HG03354 (cell line): Measurements from ENCODE around the gene CFAP46.
"Not testable (repeated sequence)": the region's sequence is repeated elsewhere in the genome, so short reads cannot be mapped to it uniquely, and the experiment has no call there.

Experiments
- ATAC-seq: cut with Tn5 transposase; IDR thresholded peaks from one replicate; pipeline ENCODE4 v1.9.1; 2021; ENCODE audit warnings: mild to moderate bottlenecking; ENCODE audit not compliant: unreplicated experiment, poor library complexity, severe bottlenecking

The CFAP46 gene

DNA sequence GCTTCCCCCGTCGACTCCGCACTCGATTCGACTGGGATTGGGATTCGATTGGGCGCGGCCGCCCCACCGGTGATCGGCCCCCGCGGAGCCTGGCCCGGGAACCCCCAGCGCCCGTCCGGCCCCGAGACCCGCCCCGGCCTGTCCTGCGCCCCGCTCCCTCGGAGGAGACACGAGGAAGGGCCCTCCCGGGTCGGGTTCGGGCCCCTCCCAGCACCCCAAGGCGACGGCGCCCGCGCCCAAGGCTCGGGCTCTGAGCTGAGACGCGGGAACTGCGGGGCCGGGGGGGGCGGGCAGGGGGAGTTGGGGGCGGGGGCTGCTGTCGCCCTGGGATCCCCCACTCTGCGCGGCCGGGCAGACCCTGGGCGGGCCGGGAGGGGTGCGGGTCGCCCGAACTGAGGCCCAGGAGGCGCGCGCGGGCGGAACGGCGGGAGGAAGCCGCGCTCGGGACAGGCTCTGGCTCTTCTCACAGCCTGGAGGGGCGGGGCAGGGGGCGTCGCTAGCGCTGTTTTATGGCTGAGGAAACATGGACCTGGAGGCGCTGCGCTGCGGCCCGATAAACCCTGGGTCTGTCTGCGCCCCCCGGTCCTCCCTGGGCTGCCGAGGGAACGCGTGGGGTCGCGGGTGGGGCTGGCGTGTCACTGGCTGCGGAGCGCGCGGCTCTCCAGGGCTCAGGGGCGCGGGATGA lies 154.7 kb downstream of the CFAP46 start:
- no peak for ATAC-seq

GRCh38 chr10:132786884-132787494 lies 155.4 kb downstream of the CFAP46 start:
- no peak for ATAC-seq

DNA sequence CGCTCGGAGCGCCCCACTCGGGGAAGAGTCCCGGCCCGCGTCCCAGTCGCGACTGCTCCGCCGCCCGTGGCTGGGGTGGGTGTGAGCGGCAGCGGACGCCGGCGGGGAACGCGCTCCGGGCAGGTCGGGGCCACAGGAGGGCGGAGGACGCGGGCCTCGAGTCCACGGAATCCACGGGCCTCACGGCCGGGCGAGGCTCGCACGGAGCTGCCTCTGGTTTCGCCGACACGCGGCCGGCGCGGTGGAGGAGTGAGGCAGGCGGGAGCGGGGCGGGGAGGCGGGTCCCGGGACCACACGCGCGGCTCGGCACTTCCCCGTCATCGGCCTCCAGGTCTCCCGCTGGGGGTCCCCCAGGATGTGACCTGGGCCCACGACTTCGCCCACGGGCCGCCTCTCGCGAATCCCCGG lies 155.9 kb downstream of the CFAP46 start:
- no peak for ATAC-seq

DNA sequence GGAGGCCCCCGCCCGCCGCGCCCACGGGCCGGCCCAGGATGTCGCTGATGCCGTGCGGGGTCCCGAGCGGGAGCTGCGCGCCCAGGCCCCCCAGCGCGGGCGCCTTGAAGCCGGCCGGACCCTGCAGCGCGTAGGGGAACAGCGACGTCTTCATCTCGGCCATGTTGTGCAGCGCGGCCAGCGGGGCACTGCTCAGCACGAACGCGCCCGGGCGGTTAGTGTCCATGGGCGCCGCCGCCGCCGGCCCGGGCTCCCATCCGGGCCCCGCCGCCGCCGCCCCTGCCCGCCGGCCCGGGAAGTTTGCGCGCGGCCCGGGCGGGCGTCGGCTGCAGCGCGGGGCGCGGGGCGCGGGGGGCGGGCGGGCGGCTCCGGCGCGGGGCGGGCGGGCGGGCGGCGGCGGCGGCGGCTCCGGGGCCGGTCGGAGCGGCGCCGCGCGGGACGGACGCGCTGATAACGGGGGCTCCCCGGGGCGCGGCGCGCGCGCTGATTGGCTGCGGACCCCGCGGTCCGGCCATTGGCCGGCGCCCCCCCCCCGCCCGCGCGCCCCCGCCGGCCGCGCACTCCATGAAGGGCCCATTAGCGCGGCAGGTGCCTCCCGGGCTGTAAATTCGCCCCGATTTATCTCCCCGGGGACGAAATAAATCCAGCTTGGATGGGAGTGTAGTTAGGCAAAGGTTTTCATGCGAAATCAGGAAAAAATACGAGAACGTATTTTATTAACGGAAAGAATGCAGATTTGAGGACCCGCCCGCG lies 156.5 kb downstream of the CFAP46 start, which contains the start of gene NKX6-2:
Gene NKX6-2, minus strand, starts transcription at position 425 of the 753 bp plus-strand sequence. Its CDS starts 199 bp downstream, at position 226.
- ATAC-seq, result no peak

- ATAC-seq, result no peak
Observed at GRCh38 chr10:132784866-132785722, 157.3 kb downstream of the CFAP46 start.

- no peak for ATAC-seq
Observed at GRCh38 chr10:132783940-132784865, 158.2 kb downstream of the CFAP46 start.

- no peak for ATAC-seq
Observed at GRCh38 chr10:132783165-132783939, 159.0 kb downstream of the CFAP46 start.

DNA sequence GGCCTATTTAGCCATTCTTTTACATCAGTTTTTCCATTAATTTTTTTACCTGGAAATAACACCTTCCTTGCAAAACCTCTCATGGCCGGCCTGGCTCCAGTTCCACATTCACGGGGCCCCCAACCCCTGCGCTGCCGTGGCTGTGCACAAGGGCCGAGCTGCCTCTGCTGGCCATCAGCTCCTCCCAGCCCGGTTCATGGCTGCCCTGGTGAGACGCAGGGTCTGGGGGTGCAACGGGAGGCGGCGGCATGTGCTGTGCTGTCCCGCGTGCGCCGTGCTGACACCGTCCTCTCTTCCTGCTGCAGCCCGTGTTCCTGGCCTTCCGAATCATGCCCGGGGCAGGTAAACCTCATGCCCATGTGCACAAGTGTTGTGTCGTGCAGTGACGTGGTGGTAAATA lies 160.8 kb downstream of the CFAP46 start:
- no peak for ATAC-seq

GRCh38 chr10:132780356-132780755 lies 162.0 kb downstream of the CFAP46 start:
- no peak for ATAC-seq

- no peak for ATAC-seq
Observed at GRCh38 chr10:132779549-132780294, 162.6 kb downstream of the CFAP46 start.

DNA sequence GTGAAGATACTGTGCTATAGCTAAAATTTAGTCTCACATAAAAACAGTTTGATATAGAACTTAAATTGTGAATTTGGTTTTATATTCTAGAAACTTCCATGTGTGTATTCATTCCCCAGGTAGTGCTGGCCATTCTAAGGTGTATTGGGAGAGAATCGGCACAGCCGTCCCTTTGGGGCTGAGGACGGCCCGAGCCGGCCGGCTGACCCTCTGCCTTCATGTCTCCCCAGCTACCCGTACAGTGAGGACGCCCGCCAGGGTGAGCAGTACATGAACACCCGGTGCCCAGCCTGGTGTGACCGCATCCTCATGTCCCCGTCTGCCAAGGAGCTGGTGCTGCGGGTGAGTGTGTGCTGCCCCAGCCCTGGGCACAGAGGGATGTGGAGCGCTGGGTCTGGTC lies 164.9 kb downstream of the CFAP46 start:
- ATAC-seq, result no peak

- ATAC-seq, result no peak
Observed at GRCh38 chr10:132776821-132777220, 165.5 kb downstream of the CFAP46 start.

GRCh38 chr10:132776186-132776585 lies 166.2 kb downstream of the CFAP46 start:
- no peak for ATAC-seq

- no peak for ATAC-seq
Observed at GRCh38 chr10:132774902-132775863, 167.2 kb downstream of the CFAP46 start.

- ATAC-seq, result no peak
Observed at GRCh38 chr10:132774181-132774901, 168.0 kb downstream of the CFAP46 start.

DNA sequence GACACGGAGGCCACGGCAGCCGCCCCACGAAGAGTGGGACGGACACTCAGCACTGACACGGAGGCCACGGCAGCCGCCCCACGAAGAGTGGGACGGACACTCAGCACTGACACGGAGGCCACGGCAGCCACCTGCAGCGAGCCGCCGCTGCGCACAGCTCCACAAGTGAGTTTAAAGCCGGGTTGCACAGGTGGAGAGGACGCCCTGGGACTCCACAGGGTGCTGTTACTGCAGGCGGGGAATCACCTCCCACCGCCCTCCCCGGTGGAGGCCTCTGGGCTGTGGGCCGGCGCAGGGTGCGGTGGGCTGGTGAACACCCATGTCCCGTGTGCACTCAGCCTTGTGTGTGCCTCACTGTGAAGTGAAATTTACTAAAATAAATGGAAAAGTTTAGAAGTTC lies 169.6 kb downstream of the CFAP46 start:
- ATAC-seq, result not testable (repeated sequence)
